Spleen (tissue), 7 donors: Measurements from ENCODE around the gene EIF2AK3.

Source experiments
- POLR2A ChIP-seq, 3 donors: fragments of 450-650 bp; IDR thresholded peaks; one replicate each; pipeline ENCODE4 v1.5.1; 2017; ENCODE audit warnings: antibody characterized with exemption in 3 of 3, mild to moderate bottlenecking in 1 of 3
- TF ChIP-seq, protein P1 (sequence below), 11 experiments: fragments of 200-600 bp in 7 of 11; fragments of 450-650 bp in 4 of 11; sonication (generic) in 4 of 11; IDR thresholded peaks in 8 of 11; conservative IDR thresholded peaks in 3 of 11; 1 replicate in 7 of 11; 2 replicates in 4 of 11; pipeline versions ENCODE4 v1.4.0 to v1.8.0; 2016 to 2021; ENCODE audit warnings: antibody characterized with exemption in 11 of 11, inconsistent platforms in 4 of 11, mild to moderate bottlenecking in 1 of 11
- donor health status: DM: no; HTN: no; CAD: no; lungs with moderate emphysema.
- donor health status: DM: no; HTN: no; CAD: no.
- donor health status: DM: no; HTN: no; CAD: no.

DNA sequence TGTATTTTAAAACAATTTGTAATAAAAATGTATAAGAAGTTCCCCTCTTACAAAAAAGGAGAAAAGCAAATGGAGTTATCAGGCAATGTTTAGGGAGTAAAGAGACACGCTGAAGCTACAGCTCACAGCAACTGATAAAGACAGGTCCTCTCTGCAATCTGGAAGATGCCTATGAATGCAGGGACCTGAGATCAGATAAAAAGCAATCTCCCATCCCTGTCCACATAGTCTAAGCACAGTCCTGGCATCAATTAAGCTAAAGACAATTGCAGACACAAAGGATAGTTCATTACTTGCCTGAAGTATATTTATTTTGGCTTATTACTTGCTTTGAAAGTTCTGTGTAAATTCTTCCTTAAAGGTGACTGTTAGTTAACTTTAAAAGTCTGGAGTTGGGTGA is 5.0 kb downstream of the EIF2AK3 start:
- no peak for TF ChIP-seq POLR2A (IDR thresholded peaks at IDR 0.05)
- TF ChIP-seq, protein P1, sequence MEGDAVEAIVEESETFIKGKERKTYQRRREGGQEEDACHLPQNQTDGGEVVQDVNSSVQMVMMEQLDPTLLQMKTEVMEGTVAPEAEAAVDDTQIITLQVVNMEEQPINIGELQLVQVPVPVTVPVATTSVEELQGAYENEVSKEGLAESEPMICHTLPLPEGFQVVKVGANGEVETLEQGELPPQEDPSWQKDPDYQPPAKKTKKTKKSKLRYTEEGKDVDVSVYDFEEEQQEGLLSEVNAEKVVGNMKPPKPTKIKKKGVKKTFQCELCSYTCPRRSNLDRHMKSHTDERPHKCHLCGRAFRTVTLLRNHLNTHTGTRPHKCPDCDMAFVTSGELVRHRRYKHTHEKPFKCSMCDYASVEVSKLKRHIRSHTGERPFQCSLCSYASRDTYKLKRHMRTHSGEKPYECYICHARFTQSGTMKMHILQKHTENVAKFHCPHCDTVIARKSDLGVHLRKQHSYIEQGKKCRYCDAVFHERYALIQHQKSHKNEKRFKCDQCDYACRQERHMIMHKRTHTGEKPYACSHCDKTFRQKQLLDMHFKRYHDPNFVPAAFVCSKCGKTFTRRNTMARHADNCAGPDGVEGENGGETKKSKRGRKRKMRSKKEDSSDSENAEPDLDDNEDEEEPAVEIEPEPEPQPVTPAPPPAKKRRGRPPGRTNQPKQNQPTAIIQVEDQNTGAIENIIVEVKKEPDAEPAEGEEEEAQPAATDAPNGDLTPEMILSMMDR (IDR thresholded peaks at IDR 0.05 in 8 of 11, conservative IDR thresholded peaks at IDR 0.05 in 3 of 11) = no peak
